Activated naive CD4-positive, alpha-beta T cell treated with anti-CD3 and anti-CD28 coated beads, Interleukin-2, amount 10 ng/mL, durations not matched to agents 7 days and 5 days (primary cell): ENCODE measurements around the gene WIZ.

Experiments used
- CTCF ChIA-PET: fragments of 350-600 bp; sonication (Branson Sonifier 250); formaldehyde crosslinking; loops from one replicate; lab custom pipeline; 2021; ENCODE audit warnings: antibody characterized with exemption; lab: Charles Lee
- DNase-seq: peaks from one replicate; pipeline ENCODE4 v3.0.0-alpha.2; 2020
- H3K27ac Mint-ChIP-seq: one replicate; pipeline ENCODE4 v1.8.0; 2021; ENCODE audit warnings: mild to moderate bottlenecking, moderate library complexity, mixed read lengths
- H3K27me3 Mint-ChIP-seq: one replicate; pipeline ENCODE4 v1.8.0; 2021; ENCODE audit warnings: mild to moderate bottlenecking, mixed read lengths
- H3K36me3 Mint-ChIP-seq: one replicate; pipeline ENCODE4 v1.8.0; 2021; ENCODE audit warnings: mixed read lengths
- H3K4me1 Mint-ChIP-seq: one replicate; pipeline ENCODE4 v1.8.0; 2021; ENCODE audit warnings: mixed read lengths
- H3K4me3 Mint-ChIP-seq: one replicate; pipeline ENCODE4 v1.8.0; 2021; ENCODE audit warnings: mild to moderate bottlenecking, moderate library complexity, mixed read lengths
- H3K9me3 Mint-ChIP-seq: one replicate; pipeline ENCODE4 v1.8.0; 2021; ENCODE audit warnings: mixed read lengths

Gene WIZ

DNA sequence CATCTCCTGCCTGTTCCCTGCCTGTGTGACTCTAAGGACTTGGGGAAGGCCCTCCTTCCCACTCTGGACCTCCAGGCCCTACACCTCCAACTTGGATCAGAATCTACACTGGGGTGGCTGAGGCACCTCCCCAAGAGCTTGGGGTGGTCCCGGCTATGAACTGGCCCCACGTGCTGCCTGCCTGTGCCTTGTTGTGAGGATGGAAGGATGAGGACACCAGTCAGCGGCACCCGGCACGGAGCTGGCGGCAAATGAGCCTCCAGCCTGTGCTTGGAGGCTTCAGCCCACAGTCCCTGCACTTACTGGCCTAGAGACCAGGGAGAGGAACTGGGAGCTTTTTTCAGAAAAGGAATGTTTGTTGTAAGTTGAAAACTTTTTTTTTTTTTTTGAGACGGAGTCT lies 78.6 kb downstream of the WIZ start:
- H3K27ac Mint-ChIP-seq = no peak overlapping the region
- H3K4me3 Mint-ChIP-seq = no peak overlapping the region
- H3K36me3 Mint-ChIP-seq = peaks cover 33% of the 10 kb centered on the region
- CTCF ChIA-PET = no interaction called here
- no peak for DNase-seq
- no peaks in the 10 kb centered on the region for H3K9me3 Mint-ChIP-seq
- no peaks in the 10 kb centered on the region for H3K27me3 Mint-ChIP-seq
- H3K4me1 Mint-ChIP-seq = peaks cover 4% of the 10 kb centered on the region
